HEK293 (cell line): ENCODE data around the gene COL5A1.

ENCODE experiments used
- CTCF ChIA-PET: fragments of 350-600 bp; formaldehyde crosslinking; extraction: SDS; loops from one replicate; lab custom pipeline; 2021; ENCODE audit warnings: antibody characterized with exemption; lab: Yijun Ruan, JAX
- POLR2A ChIA-PET: fragments of 300-600 bp; formaldehyde crosslinking; extraction: SDS; loops from one replicate; lab custom pipeline; 2020; ENCODE audit warnings: antibody characterized with exemption, inconsistent platforms; lab: Yijun Ruan, JAX
- H3K27ac ChIP-seq: fragments of 200-500 bp; sonication (Bioruptor generic); 2 replicates; pipeline ENCODE4 v1.5.1; 2014; ENCODE audit warnings: low read depth, low read length, control low read depth, inconsistent platforms; ENCODE audit errors: extremely low read depth
- H3K36me3 ChIP-seq, 2 experiments: fragments of 200-500 bp in 1 of 2; sonication (Bioruptor generic) in 1 of 2; 1 replicate in 1 of 2; 2 replicates in 1 of 2; pipeline ENCODE4 v1.5.1; 2014 to 2017; ENCODE audit warnings: inconsistent platforms in 2 of 2, low read length in 2 of 2; ENCODE audit not compliant: control insufficient read depth in 2 of 2, insufficient read depth in 1 of 2
- H3K4me1 ChIP-seq: fragments of 200-500 bp; sonication (Bioruptor generic); 2 replicates; pipeline ENCODE4 v1.5.1; 2014; ENCODE audit warnings: mild to moderate bottlenecking, low read length, inconsistent platforms; ENCODE audit not compliant: control insufficient read depth, insufficient read depth
- H3K4me3 ChIP-seq: 2 replicates; pipeline ENCODE4 v1.5.1; 2011; ENCODE audit warnings: low read depth, mild to moderate bottlenecking, control low read depth, low read length, moderate library complexity
- H3K9me3 ChIP-seq: fragments of 200-500 bp; sonication (Bioruptor generic); 2 replicates; pipeline ENCODE4 v1.5.1; 2014; ENCODE audit warnings: low read depth, low read length, inconsistent platforms; ENCODE audit not compliant: control insufficient read depth, insufficient read depth
- ATF2 ChIP-seq: fragments of 450-650 bp; formaldehyde crosslinking; IDR thresholded peaks from 2 replicates; pipeline ENCODE4 v1.5.1; 2016; ENCODE audit warnings: missing biosample characterization, missing genetic modification characterization, low read depth
- GLIS2 ChIP-seq: fragments of 450-650 bp; formaldehyde crosslinking; IDR thresholded peaks from 2 replicates; pipeline ENCODE4 v1.5.1; 2016; ENCODE audit warnings: missing biosample characterization, missing genetic modification characterization
- HIC1 ChIP-seq: fragments of 450-650 bp; formaldehyde crosslinking; IDR thresholded peaks from 2 replicates; pipeline ENCODE4 v1.5.1; 2016; ENCODE audit warnings: missing biosample characterization, missing genetic modification characterization
- PBX3 ChIP-seq: sonication (generic); formaldehyde crosslinking; IDR thresholded peaks from 2 replicates; pipeline ENCODE4 v1.8.1; 2022; ENCODE audit warnings: mild to moderate bottlenecking, moderate library complexity, missing genetic modification reagents
- PRDM1 ChIP-seq: fragments of 450-650 bp; formaldehyde crosslinking; IDR thresholded peaks from 2 replicates; pipeline ENCODE4; 2016; ENCODE audit warnings: missing biosample characterization, missing genetic modification characterization
- PRDM10 ChIP-seq: fragments of 450-650 bp; formaldehyde crosslinking; IDR thresholded peaks from 2 replicates; pipeline ENCODE4 v1.5.1; 2016; ENCODE audit warnings: missing biosample characterization, missing genetic modification characterization
- ZFP37 ChIP-seq: fragments of 450-650 bp; formaldehyde crosslinking; IDR thresholded peaks from 2 replicates; pipeline ENCODE4 v1.5.1; 2016; ENCODE audit warnings: missing biosample characterization, missing genetic modification characterization
- ZFP41 ChIP-seq: fragments of 450-650 bp; formaldehyde crosslinking; IDR thresholded peaks from 2 replicates; pipeline ENCODE4 v1.5.1; 2016; ENCODE audit warnings: missing biosample characterization, missing genetic modification characterization, borderline replicate concordance
- ZIC2 ChIP-seq: fragments of 450-650 bp; formaldehyde crosslinking; IDR thresholded peaks from 2 replicates; pipeline ENCODE4 v1.5.1; 2016; ENCODE audit warnings: missing biosample characterization, missing genetic modification characterization
- ZNF132 ChIP-seq: fragments of 450-650 bp; formaldehyde crosslinking; IDR thresholded peaks from 2 replicates; pipeline ENCODE4 v1.5.1; 2017; ENCODE audit warnings: missing biosample characterization, missing genetic modification characterization, borderline replicate concordance
- ZNF148 ChIP-seq: fragments of 450-650 bp; formaldehyde crosslinking; IDR thresholded peaks from 2 replicates; pipeline ENCODE4 v1.5.0; 2017; ENCODE audit warnings: missing biosample characterization, missing genetic modification characterization, borderline replicate concordance
- ZNF266 ChIP-seq: fragments of 450-650 bp; formaldehyde crosslinking; IDR thresholded peaks from 2 replicates; pipeline ENCODE4 v1.5.1; 2016; ENCODE audit warnings: missing biosample characterization, missing genetic modification characterization, low read depth
- ZNF274 ChIP-seq, 2 experiments: fragments of 200-500 bp in 1 of 2; fragments of 450-650 bp in 1 of 2; sonication (Bioruptor generic) in 1 of 2; formaldehyde crosslinking in 1 of 2; IDR thresholded peaks; 2 replicates each; pipeline versions ENCODE4 v1.5.1 to v1.6.1; 2014 to 2016; ENCODE audit warnings: borderline replicate concordance in 1 of 2, inconsistent platforms in 1 of 2, low read length in 1 of 2, missing biosample characterization in 1 of 2, missing genetic modification characterization in 1 of 2
- ZNF350 ChIP-seq: fragments of 450-650 bp; formaldehyde crosslinking; IDR thresholded peaks from 2 replicates; pipeline ENCODE4 v1.5.0; 2017; ENCODE audit warnings: missing biosample characterization, mild to moderate bottlenecking, missing genetic modification characterization
- ZNF423 ChIP-seq: fragments of 450-650 bp; formaldehyde crosslinking; IDR thresholded peaks from 2 replicates; pipeline ENCODE4 v1.5.1; 2016; ENCODE audit warnings: missing biosample characterization, missing genetic modification characterization
- ZNF48 ChIP-seq: fragments of 450-650 bp; formaldehyde crosslinking; IDR thresholded peaks from 2 replicates; pipeline ENCODE4 v1.5.1; 2016; ENCODE audit warnings: missing biosample characterization, missing genetic modification characterization
- ZNF558 ChIP-seq: fragments of 450-650 bp; formaldehyde crosslinking; IDR thresholded peaks from 2 replicates; pipeline ENCODE4 v1.5.1; 2016; ENCODE audit warnings: missing biosample characterization, missing genetic modification characterization
- ZNF660 ChIP-seq: fragments of 450-650 bp; IDR thresholded peaks from 2 replicates; pipeline ENCODE4 v1.5.1; 2018; ENCODE audit warnings: missing biosample characterization, mild to moderate bottlenecking, missing genetic modification characterization
- ZNF768 ChIP-seq: fragments of 450-650 bp; formaldehyde crosslinking; IDR thresholded peaks from 2 replicates; pipeline ENCODE4 v1.5.1; 2018; ENCODE audit warnings: missing biosample characterization, mild to moderate bottlenecking, missing genetic modification characterization
- ZSCAN30 ChIP-seq: fragments of 450-650 bp; IDR thresholded peaks from 2 replicates; pipeline ENCODE4 v1.5.1; 2018; ENCODE audit warnings: missing biosample characterization, mild to moderate bottlenecking, missing genetic modification characterization, moderate library complexity

COL5A1 gene

GRCh38 chr9:134834957-134835419 lies 193.4 kb downstream of the COL5A1 start:
- Histone ChIP-seq H3K9me3 (no peaks in the 10 kb centered on the region), H3K36me3 (no peaks in the 10 kb centered on the region)
- no peak for TF ChIP-seq ZNF132 (tag by site-specific recombination)
- TF ChIP-seq GLIS2, result no peak
- TF ChIP-seq ZNF558, result no peak
- no peak for TF ChIP-seq PRDM1 (tag by site-specific recombination)
- TF ChIP-seq HIC1 (tag by site-specific recombination), result no peak
- no peak for TF ChIP-seq ZIC2 (tag by site-specific recombination)
- TF ChIP-seq PBX3 (CRISPR knock-in tag), result no peak
- TF ChIP-seq ZNF274 (IDR thresholded peaks at IDR 0.05; ENCODE audit: low read length), result no peak
- no peak for TF ChIP-seq ZNF274 (tag by site-specific recombination; IDR thresholded peaks at IDR 0.05; ENCODE audit: borderline replicate concordance)
- no peak for TF ChIP-seq ATF2 (tag by site-specific recombination)
- TF ChIP-seq ZNF350 (tag by site-specific recombination), result no peak
- TF ChIP-seq ZFP41 (tag by site-specific recombination), result no peak
- TF ChIP-seq ZSCAN30 (tag by site-specific recombination), result no peak
- no peak for TF ChIP-seq ZNF48
- TF ChIP-seq ZFP37, result no peak
- no peak for TF ChIP-seq ZNF266 (tag by site-specific recombination)
- TF ChIP-seq PRDM10 (tag by site-specific recombination), result no peak
- no peak for TF ChIP-seq ZNF423 (tag by site-specific recombination)
- TF ChIP-seq ZNF660 (tag by site-specific recombination), result no peak
- no peak for TF ChIP-seq ZNF768 (tag by site-specific recombination)
- no peak for TF ChIP-seq ZNF148 (tag by site-specific recombination)
- TF ChIP-seq, all 188 proteins: peak for 0
- Histone ChIP-seq H3K27ac (no peak overlapping the region), H3K4me3 (no peak overlapping the region), H3K4me1 (no peaks in the 10 kb centered on the region)
- POLR2A ChIA-PET, result no interaction called here
- CTCF ChIA-PET, result interaction anchor here (0.6 kb wide), 2 partner anchors 21 to 104 kb away, joined by 3 read pairs; no protein-coding TSS in a partner anchor
